SJSA1 (cell line): ENCODE results near the gene KRTAP3-2. TPM values are rescaled to one million over a fixed set of nuclear protein-coding genes. Genes with fewer than 3 reads are reported as not detected.

Source experiments
- DNase-seq, 2 experiments: peaks; one replicate each; pipeline ENCODE4 v3.0.0-alpha.2; 2015 to 2020; ENCODE audit warnings: low spot score in 2 of 2, low read depth in 1 of 2
- H3K27ac ChIP-seq: fragments of 250-450 bp; sonication (Bioruptor Pico); 2 replicates; pipeline ENCODE4 v1.5.1; 2020; ENCODE audit warnings: mild to moderate bottlenecking, moderate library complexity
- H3K27me3 ChIP-seq: fragments of 250-450 bp; sonication (Bioruptor Pico); replicated peaks from 2 replicates; pipeline ENCODE4 v1.5.1; 2020; ENCODE audit warnings: mild to moderate bottlenecking, moderate library complexity
- H3K36me3 ChIP-seq: fragments of 250-450 bp; sonication (Bioruptor Pico); 2 replicates; pipeline ENCODE4 v1.5.1; 2020; ENCODE audit warnings: mild to moderate bottlenecking
- H3K4me1 ChIP-seq: fragments of 250-450 bp; sonication (Bioruptor Pico); replicated peaks from 2 replicates; pipeline ENCODE4 v1.6.1; 2021; ENCODE audit warnings: mild to moderate bottlenecking
- H3K4me3 ChIP-seq: fragments of 250-450 bp; sonication (Bioruptor Pico); 2 replicates; pipeline ENCODE4 v1.5.1; 2020; ENCODE audit warnings: mild to moderate bottlenecking
- H3K9me3 ChIP-seq: fragments of 250-450 bp; sonication (Bioruptor Pico); replicated peaks from 2 replicates; pipeline ENCODE4 v1.5.1; 2020; ENCODE audit warnings: mild to moderate bottlenecking
- total RNA-seq: library from RNA; depleted of rRNA; stranded (reverse); fragments of >200 nt; shearing (Covaris generic); gene quantifications from 2 replicates; pipeline ENCODE4 v1.2.3, GENCODE V29; 2014; rRNA removed

KRTAP3-2 gene
- total RNA-seq, 1 experiment from 2014 or later = not detected

DNA sequence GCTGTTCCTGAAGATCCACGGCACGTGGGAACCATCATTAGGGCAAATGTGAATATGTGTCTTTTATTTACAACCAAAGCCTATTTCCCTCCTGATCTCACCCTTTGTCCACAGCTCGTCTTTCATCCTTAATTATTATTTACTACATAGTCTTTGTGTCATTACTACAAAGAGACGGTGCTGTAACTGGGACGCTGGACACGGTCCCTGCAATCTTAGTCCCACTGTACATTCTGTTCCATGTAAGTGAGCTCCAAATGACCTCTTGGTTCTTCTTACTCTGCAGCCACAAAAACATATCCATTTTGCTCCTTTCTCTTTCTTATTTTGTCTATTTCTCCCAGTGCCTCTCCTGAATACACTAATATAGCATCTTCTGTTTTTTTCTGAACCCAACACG, 49.5 kb downstream of the KRTAP3-2 start:
- Histone ChIP-seq H3K27me3 (no peaks in the 10 kb centered on the region), H3K4me3 (no peak overlapping the region), H3K36me3 (no peaks in the 10 kb centered on the region), H3K4me1 (no peaks in the 10 kb centered on the region), H3K27ac (no peak overlapping the region), H3K9me3 (no peaks in the 10 kb centered on the region)
- DNase-seq = no peak

DNA sequence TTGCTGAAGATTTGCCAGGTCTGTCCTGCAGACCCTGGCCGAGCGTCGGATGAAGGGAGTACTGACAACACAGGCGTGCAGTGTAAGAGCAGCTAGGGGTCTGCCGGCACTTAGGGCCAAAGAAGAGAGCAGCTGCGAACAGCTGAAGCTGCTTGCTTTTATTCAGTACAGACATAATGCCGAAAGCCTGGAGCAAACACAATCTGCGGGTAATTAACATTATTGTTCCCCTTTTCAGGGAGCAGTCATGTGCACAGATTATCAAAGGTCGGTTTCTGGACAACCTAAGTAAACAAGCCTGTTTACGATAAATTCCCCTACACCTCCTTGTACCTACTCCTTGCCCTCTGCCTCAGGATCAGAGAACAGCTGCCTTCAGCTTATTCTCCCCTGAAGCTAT, 50.3 kb downstream of the KRTAP3-2 start:
- no peaks in the 10 kb centered on the region for H3K36me3 ChIP-seq
- no peaks in the 10 kb centered on the region for H3K27me3 ChIP-seq
- H3K27ac ChIP-seq = no peak overlapping the region
- no peak overlapping the region for H3K4me3 ChIP-seq
- H3K4me1 ChIP-seq = no peaks in the 10 kb centered on the region
- DNase-seq = no peak
- no peaks in the 10 kb centered on the region for H3K9me3 ChIP-seq

Other genes with a start within 250 kb of the KRTAP3-2 start
- not detected in 2 replicates for gene KRT25, start 244.6 kb downstream of the KRTAP3-2 start, total RNA-seq
- gene KRT26, start 227.7 kb downstream of the KRTAP3-2 start, total RNA-seq = not detected in 2 replicates
- gene KRT27, start 217.4 kb downstream of the KRTAP3-2 start, total RNA-seq = not detected in 2 replicates
- gene KRT28, start 199.9 kb downstream of the KRTAP3-2 start, total RNA-seq = not detected in 2 replicates
- 29.7 and 73.0 TPM in 2 replicates for gene KRT10, start 177.3 kb downstream of the KRTAP3-2 start, total RNA-seq
- gene KRT12, start 132.7 kb downstream of the KRTAP3-2 start, total RNA-seq = not detected in 2 replicates
- not detected in 2 replicates for gene KRT20, start 114.7 kb downstream of the KRTAP3-2 start, total RNA-seq
- gene KRT23, start 62.3 kb downstream of the KRTAP3-2 start, total RNA-seq = not detected in 2 replicates
- not detected in 2 replicates for gene KRT39, start 33.0 kb downstream of the KRTAP3-2 start, total RNA-seq
- gene KRT40, start 15.6 kb downstream of the KRTAP3-2 start, total RNA-seq = not detected in 2 replicates
- not detected in 2 replicates for gene KRTAP3-3, start 5.7 kb downstream of the KRTAP3-2 start, total RNA-seq
- not detected in 2 replicates for gene KRTAP3-1, start 9.2 kb upstream of the KRTAP3-2 start, total RNA-seq
- 0.45 and 2.5 TPM in 2 replicates for gene KRTAP1-5, start 27.3 kb upstream of the KRTAP3-2 start, total RNA-seq
- not detected in 2 replicates for gene KRTAP1-4, start 30.3 kb upstream of the KRTAP3-2 start, total RNA-seq
- gene KRTAP1-3, start 35.0 kb upstream of the KRTAP3-2 start, total RNA-seq = not detected in 2 replicates
- gene KRTAP1-1, start 41.5 kb upstream of the KRTAP3-2 start, total RNA-seq = not detected in 2 replicates
- not detected in 2 replicates for gene KRTAP2-1, start 47.4 kb upstream of the KRTAP3-2 start, total RNA-seq
- gene KRTAP2-2, start 55.3 kb upstream of the KRTAP3-2 start, total RNA-seq = not detected in 2 replicates
- gene KRTAP2-3, start 60.2 kb upstream of the KRTAP3-2 start, total RNA-seq = not detected in 2 replicates
- gene KRTAP2-4, start 66.0 kb upstream of the KRTAP3-2 start, total RNA-seq = not detected in 2 replicates
- gene KRTAP4-7, start 84.2 kb upstream of the KRTAP3-2 start, total RNA-seq = not detected in 2 replicates
- gene KRTAP4-8, start 98.2 kb upstream of the KRTAP3-2 start, total RNA-seq = not detected in 2 replicates
- not detected in 2 replicates for gene KRTAP4-16, start 102.3 kb upstream of the KRTAP3-2 start, total RNA-seq
- not detected in 2 replicates for gene KRTAP4-9, start 105.5 kb upstream of the KRTAP3-2 start, total RNA-seq
- gene KRTAP4-11, start 118.5 kb upstream of the KRTAP3-2 start, total RNA-seq = not detected in 2 replicates
- not detected in 2 replicates for gene KRTAP4-12, start 124.3 kb upstream of the KRTAP3-2 start, total RNA-seq
- not detected in 2 replicates for gene KRTAP4-6, start 140.6 kb upstream of the KRTAP3-2 start, total RNA-seq
- gene KRTAP4-5, start 149.9 kb upstream of the KRTAP3-2 start, total RNA-seq = not detected in 2 replicates
- not detected in 2 replicates for gene KRTAP4-4, start 160.8 kb upstream of the KRTAP3-2 start, total RNA-seq
- not detected in 2 replicates for gene KRTAP4-3, start 168.3 kb upstream of the KRTAP3-2 start, total RNA-seq
- not detected in 2 replicates for gene KRTAP4-2, start 178.3 kb upstream of the KRTAP3-2 start, total RNA-seq
- not detected in 2 replicates for gene KRTAP4-1, start 185.0 kb upstream of the KRTAP3-2 start, total RNA-seq
- not detected in 2 replicates for gene KRTAP9-1, start 190.0 kb upstream of the KRTAP3-2 start, total RNA-seq
- not detected in 2 replicates for gene KRTAP9-2, start 226.7 kb upstream of the KRTAP3-2 start, total RNA-seq
- not detected in 2 replicates for gene KRTAP9-3, start 232.5 kb upstream of the KRTAP3-2 start, total RNA-seq
- gene KRTAP9-8, start 238.1 kb upstream of the KRTAP3-2 start, total RNA-seq = not detected in 2 replicates
- not detected in 2 replicates for gene KRTAP9-4, start 249.8 kb upstream of the KRTAP3-2 start, total RNA-seq